MCF 10A (cell line): Measurements from ENCODE around the gene PHB1. TPM values are rescaled to one million over a fixed set of nuclear protein-coding genes. Genes with fewer than 3 reads are reported as not detected.

Experiments used
- BruUV-seq: library from RNA; stranded (reverse); fragments of 400-500 nt; replicated peaks from 2 replicates; lab custom pipeline; 2021; lab: Mats Ljungman, UMichigan
- CTCF ChIA-PET: fragments of 300-600 bp; sonication (Branson Sonifier 250); formaldehyde crosslinking; extraction: SDS; loops from one replicate; lab custom pipeline; 2021; ENCODE audit warnings: antibody characterized with exemption, inconsistent platforms; lab: Yijun Ruan, JAX
- POLR2A ChIA-PET: fragments of 300-600, 350-650 bp; sonication (Branson Sonifier 250); formaldehyde crosslinking; extraction: SDS; loops from one replicate; lab custom pipeline; 2020; ENCODE audit warnings: antibody characterized with exemption, inconsistent platforms; lab: Yijun Ruan, JAX
- DNase-seq: peaks from one replicate; pipeline ENCODE4 v3.0.0-alpha.2; 2018; ENCODE audit not compliant: unreplicated experiment
- H3K27ac Mint-ChIP-seq: one replicate; pipeline ENCODE4 v1.8.0; 2022; ENCODE audit warnings: mild to moderate bottlenecking, low read depth, mixed read lengths; ENCODE audit not compliant: unreplicated experiment
- H3K27me3 Mint-ChIP-seq: one replicate; pipeline ENCODE4 v1.8.0; 2022; ENCODE audit warnings: mixed read lengths; ENCODE audit not compliant: insufficient read depth, unreplicated experiment
- H3K36me3 Mint-ChIP-seq: one replicate; pipeline ENCODE4 v1.8.0; 2022; ENCODE audit warnings: mild to moderate bottlenecking, moderate library complexity, mixed read lengths; ENCODE audit not compliant: insufficient read depth, unreplicated experiment
- H3K4me1 Mint-ChIP-seq: one replicate; pipeline ENCODE4 v1.8.0; 2022; ENCODE audit warnings: mixed read lengths; ENCODE audit not compliant: insufficient read depth, unreplicated experiment
- H3K4me3 Mint-ChIP-seq: one replicate; pipeline ENCODE4 v1.8.0; 2022; ENCODE audit warnings: mild to moderate bottlenecking, moderate library complexity, mixed read lengths; ENCODE audit not compliant: unreplicated experiment
- H3K9me3 Mint-ChIP-seq: one replicate; pipeline ENCODE4 v1.8.0; 2022; ENCODE audit warnings: mixed read lengths; ENCODE audit not compliant: unreplicated experiment
- CTCF ChIP-seq: fragments of 200-600 bp; IDR thresholded peaks from one replicate; pipeline ENCODE4 v1.8.0; 2022; ENCODE audit warnings: antibody characterized with exemption, mild to moderate bottlenecking; ENCODE audit not compliant: unreplicated experiment
- intact Hi-C: fragments of 100-400 bp; cut with micrococcal nuclease; formaldehyde crosslinking; loops from 2 replicates; pipeline ENCODE4 v1.14.1; 2022
- total RNA-seq: library from RNA; stranded (reverse); gene quantifications from 2 replicates; pipeline ENCODE4 v1.2.3, GENCODE V29; 2022

Gene PHB1
- total RNA-seq, 1 experiment from 2014 or later = 134 TPM

GRCh38 chr17:49459401-49459984 is 44.8 kb upstream of the PHB1 start:
- intact Hi-C loops = no loop called here
- no peak overlapping the region for H3K27ac Mint-ChIP-seq
- DNase-seq = no peak
- peaks cover 8% of the 10 kb centered on the region for H3K9me3 Mint-ChIP-seq
- no peak for TF ChIP-seq CTCF
- no peaks in the 10 kb centered on the region for H3K4me1 Mint-ChIP-seq
- H3K36me3 Mint-ChIP-seq = peaks cover 6% of the 10 kb centered on the region
- no peak overlapping the region for H3K4me3 Mint-ChIP-seq
- H3K27me3 Mint-ChIP-seq = peaks cover 86% of the 10 kb centered on the region
- POLR2A ChIA-PET = no interaction called here
- CTCF ChIA-PET = no interaction called here
- no TSS peak for BruUV-seq

GRCh38 chr17:49457564-49458535 is 43.2 kb upstream of the PHB1 start:
- BruUV-seq = no TSS peak
- H3K36me3 Mint-ChIP-seq = no peaks in the 10 kb centered on the region
- H3K4me1 Mint-ChIP-seq = no peaks in the 10 kb centered on the region
- POLR2A ChIA-PET = interaction anchor here (0.6 to 1.2 kb wide), 5 partner anchors 12 to 151 kb away, joined by 3 read pairs; no protein-coding TSS in a partner anchor
- no peak overlapping the region for H3K4me3 Mint-ChIP-seq
- no peak overlapping the region for H3K27ac Mint-ChIP-seq
- intact Hi-C loops = no loop called here
- no peaks in the 10 kb centered on the region for H3K9me3 Mint-ChIP-seq
- TF ChIP-seq CTCF = no peak
- DNase-seq = no peak
- CTCF ChIA-PET = interaction anchor here (0.7 to 1.2 kb wide), 2 partner anchors 23 to 98 kb away, joined by 3 to 7 read pairs; no protein-coding TSS in a partner anchor
- H3K27me3 Mint-ChIP-seq = peaks cover 69% of the 10 kb centered on the region

GRCh38 chr17:49456183-49456965 is 41.7 kb upstream of the PHB1 start:
- Mint-ChIP-seq H3K9me3 (no peaks in the 10 kb centered on the region), H3K4me1 (no peaks in the 10 kb centered on the region), H3K4me3 (no peak overlapping the region), H3K36me3 (no peaks in the 10 kb centered on the region), H3K27me3 (peaks cover 58% of the 10 kb centered on the region), H3K27ac (no peak overlapping the region)
- POLR2A ChIA-PET = no interaction called here
- no TSS peak for BruUV-seq
- CTCF ChIA-PET = interaction anchor here (0.5 to 1.6 kb wide), 3 partner anchors 22 to 1078 kb away, joined by 3 to 6 read pairs (median 3); no protein-coding TSS in a partner anchor
- TF ChIP-seq CTCF = no peak
- peak; percentile 23 for DNase-seq
- intact Hi-C loops = no loop called here
